Measurements from ENCODE around the gene ADSL. TPM values are rescaled to one million over a fixed set of nuclear protein-coding genes. Genes with fewer than 3 reads are reported as not detected.

Gene ADSL
- total RNA-seq, 4 donors from 2014 or later = 54.6 to 79.1 (median 75.9) TPM

DNA sequence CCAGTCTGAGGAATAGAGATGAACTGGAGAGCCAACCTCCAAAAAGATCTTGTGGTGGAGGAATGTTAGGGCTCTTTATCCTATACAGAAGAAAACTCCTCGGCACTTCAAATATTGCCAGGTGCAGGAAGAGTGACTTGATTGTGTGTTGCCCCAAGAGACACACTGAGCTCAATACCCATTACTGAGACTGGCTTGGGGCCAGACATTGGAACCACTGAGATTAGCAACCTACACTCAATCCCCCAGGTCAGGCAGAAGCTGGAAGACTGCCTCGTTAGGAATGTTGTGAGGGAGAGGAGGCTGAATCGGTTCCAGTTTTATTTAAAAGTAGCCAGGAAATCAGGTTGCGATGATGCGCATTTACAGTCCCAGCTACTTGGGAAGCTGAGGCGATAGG, 21.7 kb downstream of the ADSL start:
- no peak for TF ChIP-seq CTCF (IDR thresholded peaks at IDR 0.05; ENCODE audit: low read depth)

- TF ChIP-seq CTCF (IDR thresholded peaks at IDR 0.05; ENCODE audit: low read depth) = no peak
Measured at GRCh38 chr22:40368836-40369235, 22.5 kb downstream of the ADSL start.

DNA sequence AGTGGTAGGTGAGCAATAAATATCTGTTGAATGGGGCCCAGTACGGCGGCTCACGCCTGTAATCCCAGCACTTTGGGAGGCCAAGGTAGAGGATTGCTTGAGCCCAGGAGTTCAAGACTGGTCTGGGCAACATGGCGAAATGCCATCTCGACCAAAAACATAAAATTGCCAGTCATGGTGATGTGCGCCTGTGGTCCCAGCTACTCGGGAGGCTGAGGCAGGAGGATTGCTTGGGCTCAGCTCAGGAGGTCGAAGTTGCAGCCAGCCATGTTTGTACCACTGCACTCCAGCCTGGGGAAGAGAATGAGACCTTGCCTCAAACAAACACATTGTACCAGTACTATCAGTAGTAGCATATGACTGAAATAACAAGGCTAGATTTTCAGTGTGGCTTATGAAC, 28.3 kb downstream of the ADSL start:
- TF ChIP-seq CTCF (IDR thresholded peaks at IDR 0.05; ENCODE audit: low read depth) = no peak

- TF ChIP-seq CTCF (IDR thresholded peaks at IDR 0.05; ENCODE audit: low read depth) = no peak
Measured at GRCh38 chr22:40376149-40376548, 29.8 kb downstream of the ADSL start.

DNA sequence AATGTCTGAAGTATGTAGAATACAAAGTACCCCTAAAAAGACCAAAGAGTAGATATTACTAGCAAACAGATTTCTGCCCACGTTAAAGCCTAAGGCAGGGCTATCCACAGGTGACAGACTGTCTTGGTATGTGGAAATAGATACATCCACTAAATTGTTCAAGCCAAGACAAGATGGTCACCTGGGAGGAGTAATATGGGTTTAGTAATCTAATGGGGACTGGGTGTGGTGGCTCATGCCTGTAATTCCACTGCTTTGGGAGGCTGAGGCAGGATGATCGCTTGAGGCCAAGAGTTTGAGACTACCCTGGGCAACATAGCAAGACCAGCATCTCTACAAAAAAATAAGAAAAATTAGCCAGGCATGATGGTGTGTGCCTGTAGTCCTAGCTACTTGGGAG, 31.6 kb downstream of the ADSL start:
- TF ChIP-seq CTCF (IDR thresholded peaks at IDR 0.05; ENCODE audit: low read depth) = no peak

DNA sequence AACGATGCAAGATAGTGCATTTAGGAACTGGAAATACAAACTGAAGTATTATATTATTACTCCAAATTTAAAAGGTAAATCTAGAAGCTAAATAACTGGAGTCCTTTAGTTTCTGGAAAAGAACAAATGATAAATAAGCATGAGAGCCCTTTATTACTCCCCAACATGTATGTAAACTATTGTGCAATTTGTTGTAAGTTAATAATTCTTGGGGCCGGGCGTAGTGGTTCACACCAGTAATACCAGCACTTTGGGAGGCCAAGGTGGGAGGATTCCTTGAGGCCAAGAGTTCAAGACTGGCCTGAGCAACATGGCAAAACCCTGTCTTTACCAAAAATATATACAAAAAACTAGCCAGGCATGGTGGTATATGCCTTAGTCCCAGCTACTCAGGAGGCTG, 35.2 kb downstream of the ADSL start:
- TF ChIP-seq CTCF (IDR thresholded peaks at IDR 0.05; ENCODE audit: low read depth) = no peak

DNA sequence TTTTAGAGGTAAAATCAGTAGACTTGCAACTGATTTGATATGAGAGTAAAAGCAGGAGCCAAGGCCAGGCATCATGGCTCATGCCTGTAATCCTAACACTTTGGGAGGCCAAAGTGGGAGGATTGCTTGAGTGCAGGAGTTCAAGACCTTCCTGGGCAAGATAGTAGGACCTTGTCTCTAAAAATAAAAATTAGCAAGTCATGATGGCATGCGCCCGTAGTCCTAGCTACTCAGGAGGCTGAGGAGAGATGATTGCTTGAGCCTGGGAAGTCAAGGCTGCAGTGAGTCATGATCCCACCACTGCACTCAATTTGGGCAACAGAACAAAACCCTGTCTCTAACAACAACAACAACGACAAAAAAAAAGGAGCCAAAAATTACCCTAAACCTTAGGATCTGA, 37.6 kb downstream of the ADSL start:
- no peak for TF ChIP-seq CTCF (IDR thresholded peaks at IDR 0.05; ENCODE audit: low read depth)
